ENCODE results near the gene FBXO5. TPM values are rescaled to one million over a fixed set of nuclear protein-coding genes. Genes with fewer than 3 reads are reported as not detected.

Gene FBXO5, protein sequence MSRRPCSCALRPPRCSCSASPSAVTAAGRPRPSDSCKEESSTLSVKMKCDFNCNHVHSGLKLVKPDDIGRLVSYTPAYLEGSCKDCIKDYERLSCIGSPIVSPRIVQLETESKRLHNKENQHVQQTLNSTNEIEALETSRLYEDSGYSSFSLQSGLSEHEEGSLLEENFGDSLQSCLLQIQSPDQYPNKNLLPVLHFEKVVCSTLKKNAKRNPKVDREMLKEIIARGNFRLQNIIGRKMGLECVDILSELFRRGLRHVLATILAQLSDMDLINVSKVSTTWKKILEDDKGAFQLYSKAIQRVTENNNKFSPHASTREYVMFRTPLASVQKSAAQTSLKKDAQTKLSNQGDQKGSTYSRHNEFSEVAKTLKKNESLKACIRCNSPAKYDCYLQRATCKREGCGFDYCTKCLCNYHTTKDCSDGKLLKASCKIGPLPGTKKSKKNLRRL
- 17.5 and 19.5 TPM in 2 replicates for total RNA-seq (2014; rRNA removed; shearing (Covaris generic))

DNA sequence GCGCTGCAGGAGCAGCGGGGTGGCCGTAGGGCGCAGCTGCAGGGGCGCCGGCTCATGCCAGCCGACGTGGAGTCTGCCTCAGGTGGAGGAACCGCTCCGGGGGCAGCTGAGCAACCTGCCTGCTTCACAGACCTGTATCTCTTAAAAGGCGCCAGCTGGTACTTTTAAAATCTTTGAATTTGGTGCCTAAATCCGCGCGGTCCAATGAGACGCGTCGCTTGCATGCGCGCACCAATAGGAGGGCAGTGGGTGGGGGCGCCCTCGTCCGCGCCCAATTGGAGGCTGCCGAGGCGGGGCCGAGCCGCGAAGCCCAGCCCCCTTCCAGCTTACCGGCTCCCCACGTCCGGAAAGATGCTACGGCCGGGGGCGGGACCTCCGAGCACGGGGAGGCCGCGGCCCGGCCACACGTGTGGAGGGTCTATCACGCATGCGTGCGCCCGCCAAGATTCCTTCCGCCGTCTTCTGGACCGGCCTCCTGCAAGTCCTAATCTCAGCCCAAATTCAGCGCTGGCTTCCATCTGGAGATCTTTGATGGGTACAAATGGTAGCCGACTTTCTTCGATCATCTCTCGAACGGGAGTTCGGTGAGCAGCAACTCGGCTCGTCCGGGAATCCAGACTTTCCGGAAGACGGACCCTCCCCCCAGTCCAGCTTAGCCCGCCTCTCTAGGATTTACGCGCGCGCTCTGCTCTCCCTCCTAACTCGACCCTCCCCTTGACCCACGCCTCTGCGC, at the start of gene FBXO5:
TSS of gene FBXO5 (minus strand) at position 138 of the 733 bp plus-strand sequence. CDS start at position 56, 82 bp downstream.

DNA sequence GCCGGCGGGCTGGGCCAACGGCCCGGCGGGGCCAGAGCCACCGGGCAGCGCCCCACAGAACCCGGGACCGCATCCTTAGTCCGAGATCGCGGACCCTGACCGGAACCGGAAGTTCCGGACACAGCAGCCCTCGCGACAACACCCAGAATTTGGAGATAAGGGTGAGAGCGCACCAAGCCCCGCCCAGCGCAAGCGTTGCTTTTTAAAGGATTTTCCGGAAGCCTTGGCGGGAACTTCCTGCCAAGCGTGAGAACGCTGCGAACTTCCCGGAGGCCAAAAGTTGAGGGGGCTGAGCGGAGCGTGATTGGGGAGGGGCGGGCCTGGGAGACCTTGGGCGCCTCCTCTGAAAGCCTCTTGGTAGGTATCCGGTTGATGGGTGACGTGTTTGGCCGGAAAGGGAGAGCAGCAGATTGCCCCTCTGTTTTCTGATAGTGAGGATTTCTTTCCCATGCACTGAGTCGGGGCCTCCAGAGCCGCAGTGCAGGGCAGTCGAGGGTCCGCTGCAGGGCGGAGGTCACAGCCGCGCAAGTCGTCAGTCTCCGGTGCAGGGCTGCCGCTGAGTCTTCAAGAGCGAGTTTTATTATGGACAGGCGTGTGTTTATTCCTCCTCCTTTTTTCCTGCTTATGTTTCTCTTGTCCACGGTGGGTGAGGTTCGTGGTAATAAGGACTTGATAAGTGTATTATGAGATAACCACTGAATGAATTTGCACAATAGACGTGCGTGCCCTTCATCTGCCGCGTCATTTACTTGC, 19.9 kb upstream of the FBXO5 start, which contains the start of gene MTRF1L:
TSS of gene MTRF1L (minus strand) at position 97 of the 753 bp plus-strand sequence. CDS start at position 73, 24 bp downstream.

Small RNAs within 50 kb of the gene (small RNA-seq; reads per million reads assigned to genes)
- gene AL080276.1 = not detected

Other genes starting within 250 kb of the FBXO5 start
- not detected in 2 replicates for gene VIP, start 232.2 kb downstream of the FBXO5 start, total RNA-seq (2014; rRNA removed; shearing (Covaris generic))
- gene MTRF1L, start 19.7 kb upstream of the FBXO5 start, total RNA-seq (2014; rRNA removed; shearing (Covaris generic)) = 29.4 and 31.3 TPM in 2 replicates
- gene RGS17, start 148.2 kb upstream of the FBXO5 start, total RNA-seq (2014; rRNA removed; shearing (Covaris generic)) = 0.53 and 2.1 TPM in 2 replicates

Data from A375 (cell line).